Chondrocyte (in vitro differentiated cells): Measurements from ENCODE around the gene PSMD7. TPM values are rescaled to one million over a fixed set of nuclear protein-coding genes. Genes with fewer than 3 reads are reported as not detected.

ENCODE experiments used
- DNase-seq: peaks from one replicate; pipeline ENCODE4 v3.0.0; 2021; ENCODE audit warnings: mixed read lengths, low spot score
- H3K27ac Mint-ChIP-seq: one replicate; pipeline ENCODE4 v1.8.0; 2021; ENCODE audit warnings: mild to moderate bottlenecking, moderate library complexity, mixed read lengths; ENCODE audit not compliant: unreplicated experiment
- H3K27me3 Mint-ChIP-seq: 2 replicates; pipeline ENCODE4 v1.8.0; 2021; ENCODE audit warnings: low read depth, mixed read lengths
- H3K36me3 Mint-ChIP-seq: 2 replicates; pipeline ENCODE4 v1.8.0; 2021; ENCODE audit warnings: low read depth, mixed read lengths
- H3K4me1 Mint-ChIP-seq: 2 replicates; pipeline ENCODE4 v1.8.0; 2021; ENCODE audit warnings: low read depth, mild to moderate bottlenecking, mixed read lengths
- H3K4me3 Mint-ChIP-seq: one replicate; pipeline ENCODE4 v1.8.0; 2021; ENCODE audit warnings: mild to moderate bottlenecking, moderate library complexity, mixed read lengths; ENCODE audit not compliant: unreplicated experiment
- H3K9me3 Mint-ChIP-seq: 2 replicates; pipeline ENCODE4 v1.8.0; 2021; ENCODE audit warnings: low read depth, mixed read lengths
- CTCF ChIP-seq: fragments of 200-600 bp; sonication (generic); IDR thresholded peaks from 2 replicates; pipeline ENCODE4 v1.5.0; 2021; ENCODE audit warnings: antibody characterized with exemption, mild to moderate bottlenecking, moderate library complexity
- total RNA-seq: library from RNA; stranded (reverse); gene quantifications from 3 replicates; pipeline ENCODE4 v1.2.1, GENCODE V29; 2021

Gene PSMD7
- total RNA-seq, 1 donor from 2014 or later = 76.4 TPM

DNA sequence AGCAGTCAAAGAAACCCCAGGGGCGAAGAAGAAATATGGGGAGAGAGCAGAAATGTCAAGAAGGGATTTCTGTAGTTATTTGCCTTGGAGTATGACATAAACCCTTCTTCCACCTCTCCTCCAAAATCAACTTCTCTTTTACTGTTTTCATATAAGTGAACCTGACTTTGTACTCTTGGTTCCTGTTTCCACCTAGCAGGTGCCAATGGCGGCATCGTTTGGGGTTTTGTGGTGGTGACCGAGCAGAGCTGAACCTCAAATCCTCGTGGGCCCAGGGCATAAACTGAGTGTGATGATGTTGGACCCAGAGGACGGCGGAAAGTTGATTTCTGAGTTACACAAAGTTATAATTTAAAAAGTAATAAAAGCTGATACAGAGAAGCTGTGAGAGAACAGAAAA lies 39.6 kb upstream of the PSMD7 start:
- Mint-ChIP-seq H3K4me3 (no peak overlapping the region), H3K27me3 (peaks cover 8% of the 10 kb centered on the region), H3K36me3 (no peaks in the 10 kb centered on the region), H3K27ac (no peak overlapping the region), H3K9me3 (no peaks in the 10 kb centered on the region), H3K4me1 (peaks cover 3% of the 10 kb centered on the region)
- DNase-seq = no peak
- no peak for TF ChIP-seq CTCF

DNA sequence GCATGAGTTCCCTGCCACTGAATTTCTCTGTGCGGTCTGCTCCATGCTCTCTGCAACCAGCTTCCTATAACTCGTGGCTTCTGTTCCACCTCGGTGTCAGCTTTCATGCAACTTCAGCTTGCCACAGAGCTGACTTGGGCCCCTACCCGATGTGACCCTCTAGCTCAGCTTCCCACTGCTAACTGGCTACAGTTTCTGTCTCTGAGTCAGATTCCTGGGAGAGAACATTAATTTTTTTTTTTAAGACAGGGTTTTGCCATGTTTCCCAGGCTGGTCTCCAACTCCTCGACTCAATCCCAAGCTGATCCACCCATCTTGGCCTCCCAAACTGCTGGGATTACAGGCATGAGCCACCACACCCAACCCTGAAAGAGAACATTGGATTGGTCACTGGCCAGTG lies 35.5 kb upstream of the PSMD7 start:
- TF ChIP-seq CTCF = no peak
- H3K4me1 Mint-ChIP-seq = no peaks in the 10 kb centered on the region
- H3K4me3 Mint-ChIP-seq = no peak overlapping the region
- H3K9me3 Mint-ChIP-seq = no peaks in the 10 kb centered on the region
- H3K27me3 Mint-ChIP-seq = peaks cover 15% of the 10 kb centered on the region
- DNase-seq = no peak
- no peak overlapping the region for H3K27ac Mint-ChIP-seq
- no peaks in the 10 kb centered on the region for H3K36me3 Mint-ChIP-seq

- DNase-seq = no peak
- Mint-ChIP-seq H3K27me3 (peaks cover 33% of the 10 kb centered on the region), H3K9me3 (no peaks in the 10 kb centered on the region), H3K4me3 (no peak overlapping the region), H3K4me1 (no peaks in the 10 kb centered on the region), H3K36me3 (no peaks in the 10 kb centered on the region), H3K27ac (no peak overlapping the region)
- no peak for TF ChIP-seq CTCF
Observed at GRCh38 chr16:74264811-74265210, 31.8 kb upstream of the PSMD7 start.

DNA sequence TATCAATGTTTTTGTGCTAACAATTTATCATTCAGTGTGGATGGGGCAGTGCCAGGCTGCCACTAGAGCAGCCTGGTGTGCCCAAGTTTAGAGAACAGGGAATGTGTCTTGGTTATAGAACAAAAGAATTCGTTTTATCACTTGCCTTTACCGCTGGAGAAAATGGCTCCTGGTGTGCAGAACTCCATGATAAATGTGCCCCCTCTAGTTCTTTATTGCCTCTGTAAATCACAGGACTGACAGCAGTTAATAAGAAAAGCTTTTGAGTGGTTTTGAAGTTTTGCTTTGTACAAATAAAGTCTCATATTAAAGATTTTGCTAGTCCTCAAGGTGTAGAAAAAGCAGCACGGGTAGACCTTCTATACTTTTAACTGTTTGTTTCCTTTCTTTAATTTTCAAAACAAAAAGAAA lies 28.2 kb upstream of the PSMD7 start:
- Mint-ChIP-seq H3K27ac (no peak overlapping the region), H3K36me3 (no peaks in the 10 kb centered on the region), H3K27me3 (peaks cover 46% of the 10 kb centered on the region), H3K4me3 (no peak overlapping the region), H3K4me1 (no peaks in the 10 kb centered on the region), H3K9me3 (no peaks in the 10 kb centered on the region)
- TF ChIP-seq CTCF = no peak
- no peak for DNase-seq

DNA sequence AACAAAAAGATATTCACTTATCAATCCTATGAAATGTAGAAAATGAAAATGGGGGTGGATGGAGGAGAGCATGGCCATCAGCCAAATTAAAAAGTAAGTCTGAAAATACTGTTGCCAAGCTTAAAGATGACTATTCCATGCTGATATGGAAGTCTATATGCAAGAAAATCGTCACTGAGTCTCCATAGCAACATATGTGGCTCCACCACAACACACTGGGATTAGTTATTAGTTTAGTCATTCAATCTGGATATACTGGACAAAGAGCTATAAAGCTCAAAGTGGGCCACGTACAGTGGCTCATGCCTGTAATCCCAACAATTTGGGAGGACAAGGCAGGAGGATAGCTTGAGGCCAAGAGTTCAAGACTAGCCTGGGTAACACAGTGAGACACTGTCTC lies 24.7 kb upstream of the PSMD7 start:
- DNase-seq = no peak
- H3K36me3 Mint-ChIP-seq = no peaks in the 10 kb centered on the region
- H3K9me3 Mint-ChIP-seq = no peaks in the 10 kb centered on the region
- no peak for TF ChIP-seq CTCF
- H3K27ac Mint-ChIP-seq = no peak overlapping the region
- peaks cover 51% of the 10 kb centered on the region for H3K27me3 Mint-ChIP-seq
- no peaks in the 10 kb centered on the region for H3K4me1 Mint-ChIP-seq
- no peak overlapping the region for H3K4me3 Mint-ChIP-seq
